ENCODE measurements around the gene WASL.

The WASL gene

DNA sequence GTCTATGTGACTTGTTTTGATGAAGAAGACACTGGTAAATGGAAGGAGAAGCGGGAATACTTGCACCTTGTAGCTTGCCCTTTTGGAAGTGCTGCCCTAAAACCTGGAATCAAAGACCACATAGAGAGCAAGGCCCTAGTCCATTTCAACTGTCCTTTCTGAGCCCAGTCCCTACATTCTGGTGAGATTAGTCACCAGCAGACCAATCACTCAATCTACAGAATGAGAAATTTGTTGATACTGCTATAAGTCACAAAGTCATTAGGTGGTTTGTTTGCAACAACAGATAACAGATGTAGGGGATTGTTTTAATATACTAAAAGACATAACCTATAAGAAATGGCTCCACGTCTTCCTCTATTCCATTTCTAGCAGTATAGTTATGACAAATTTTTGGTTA, 33.6 kb downstream of the WASL start:
- Mint-ChIP-seq H3K27ac (no peak overlapping the region), H3K9me3 (no peaks in the 10 kb centered on the region), H3K27me3 (no peaks in the 10 kb centered on the region), H3K4me3 (no peak overlapping the region), H3K36me3 (peaks cover 7 to 8% of the 10 kb centered on the region in 2 donors), H3K4me1 (peaks cover 14 to 39% of the 10 kb centered on the region in 2 donors)
- DNase-seq = no peak
- ATAC-seq (replicated peaks) = no peak

GRCh38 chr7:123714296-123715080, 34.3 kb downstream of the WASL start:
- Mint-ChIP-seq H3K4me1 (peaks cover 10 to 32% of the 10 kb centered on the region in 2 donors), H3K27me3 (no peaks in the 10 kb centered on the region), H3K27ac (no peak overlapping the region), H3K4me3 (no peak overlapping the region), H3K9me3 (no peaks in the 10 kb centered on the region), H3K36me3 (peaks cover 7 to 8% of the 10 kb centered on the region in 2 donors)
- no peak for DNase-seq
- ATAC-seq (replicated peaks) = no peak

DNA sequence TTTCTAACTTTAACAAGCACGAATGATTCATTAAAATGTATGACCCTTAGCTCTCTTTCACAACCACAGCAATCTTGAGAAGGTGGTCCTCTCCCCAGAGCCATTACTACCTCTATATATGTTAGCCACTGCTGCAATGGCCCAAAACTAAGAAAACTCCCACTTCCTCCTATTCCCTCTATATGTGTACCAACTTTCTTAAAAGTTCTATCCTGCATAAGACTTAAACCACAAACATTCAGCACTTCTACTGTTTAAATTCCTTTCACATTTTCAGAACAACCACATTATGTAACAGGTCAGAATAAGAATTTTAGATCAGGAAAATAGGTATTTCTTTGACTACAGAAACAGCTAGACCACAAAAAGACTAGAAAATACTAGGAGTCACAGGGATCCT, 36.2 kb downstream of the WASL start:
- no peaks in the 10 kb centered on the region for H3K27me3 Mint-ChIP-seq
- no peak for ATAC-seq (replicated peaks)
- H3K36me3 Mint-ChIP-seq = peaks cover 6 to 11% of the 10 kb centered on the region in 2 donors
- H3K9me3 Mint-ChIP-seq = no peaks in the 10 kb centered on the region
- H3K4me1 Mint-ChIP-seq = peaks cover 6 to 26% of the 10 kb centered on the region in 2 donors
- no peak for DNase-seq
- no peak overlapping the region for H3K4me3 Mint-ChIP-seq
- no peak overlapping the region for H3K27ac Mint-ChIP-seq

DNA sequence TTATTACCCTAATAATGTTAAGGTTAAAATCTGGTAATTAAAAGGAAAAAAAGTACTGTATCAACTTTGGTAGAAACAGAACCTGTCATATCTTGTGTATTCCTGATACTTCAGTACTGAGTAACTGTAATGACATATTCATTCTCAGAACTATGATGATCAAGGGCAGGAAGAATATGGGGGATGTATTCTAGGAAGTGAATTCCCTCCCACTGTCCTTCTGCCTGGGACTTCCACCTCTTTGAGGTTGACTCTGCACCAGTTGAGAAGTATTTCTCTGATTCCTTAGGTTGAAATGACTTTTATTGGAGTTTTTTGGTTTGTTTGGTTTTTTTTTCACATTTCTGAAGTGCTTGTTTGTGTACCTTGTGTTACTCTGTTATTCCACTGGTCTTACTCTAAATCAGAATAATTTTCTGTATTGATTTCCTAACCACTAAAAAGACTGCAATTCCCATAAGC, 36.9 kb downstream of the WASL start:
- Mint-ChIP-seq H3K36me3 (peaks cover 6 to 11% of the 10 kb centered on the region in 2 donors), H3K27me3 (no peaks in the 10 kb centered on the region), H3K4me3 (no peak overlapping the region), H3K27ac (no peak overlapping the region), H3K4me1 (peaks cover 6 to 26% of the 10 kb centered on the region in 2 donors), H3K9me3 (no peaks in the 10 kb centered on the region)
- DNase-seq (no peak), ATAC-seq (replicated peaks) (no peak)

DNA sequence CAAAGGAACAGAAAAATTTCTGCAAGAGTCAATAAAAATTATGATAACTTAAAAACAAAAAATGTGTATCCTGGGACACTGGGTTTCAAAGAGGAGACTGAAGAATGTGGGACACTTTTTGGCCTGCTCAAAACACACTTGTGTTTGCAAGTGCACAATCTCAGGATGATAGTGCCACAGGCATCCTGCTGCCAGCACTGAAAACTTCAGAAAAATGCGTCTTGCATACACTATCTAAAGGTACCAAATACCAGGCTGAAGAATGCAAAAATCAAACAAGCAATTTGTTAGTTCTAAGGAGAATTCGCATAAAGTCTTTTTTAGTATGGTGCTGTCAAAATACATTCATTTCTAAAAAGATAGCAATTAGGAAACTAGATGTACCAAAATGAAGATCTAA, 38.1 kb downstream of the WASL start:
- H3K4me1 Mint-ChIP-seq = peaks cover 6 to 26% of the 10 kb centered on the region in 2 donors
- H3K27ac Mint-ChIP-seq = no peak overlapping the region
- peaks cover 2 to 8% of the 10 kb centered on the region in 2 donors for H3K36me3 Mint-ChIP-seq
- H3K9me3 Mint-ChIP-seq = no peaks in the 10 kb centered on the region
- ATAC-seq (replicated peaks) (no peak), DNase-seq (no peak)
- no peak overlapping the region for H3K4me3 Mint-ChIP-seq
- H3K27me3 Mint-ChIP-seq = no peaks in the 10 kb centered on the region

DNA sequence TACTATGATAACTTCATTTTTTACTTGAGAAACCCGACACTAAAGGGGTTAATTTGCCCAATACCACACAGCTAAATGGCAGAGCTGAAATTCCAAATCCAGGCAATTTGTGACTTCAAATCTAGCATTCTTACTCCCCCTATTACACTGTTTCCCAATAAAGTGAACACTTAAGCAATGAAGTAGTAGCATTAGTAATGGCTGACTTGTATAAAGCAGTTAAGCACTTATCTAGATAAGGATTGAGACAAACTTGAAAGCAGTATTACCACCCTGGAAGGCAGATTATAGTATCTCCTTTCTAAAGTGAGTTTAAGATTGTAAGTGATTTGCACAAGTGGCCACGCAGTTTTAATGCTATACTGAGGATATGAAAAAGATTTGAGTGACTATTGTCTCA, 39.3 kb downstream of the WASL start:
- Mint-ChIP-seq H3K4me3 (no peak overlapping the region), H3K9me3 (no peaks in the 10 kb centered on the region), H3K27ac (no peak overlapping the region), H3K36me3 (peaks cover 3 to 8% of the 10 kb centered on the region in 2 donors), H3K27me3 (no peaks in the 10 kb centered on the region), H3K4me1 (peaks cover 4 to 21% of the 10 kb centered on the region in 2 donors)
- DNase-seq = no peak
- no peak for ATAC-seq (replicated peaks)

DNA sequence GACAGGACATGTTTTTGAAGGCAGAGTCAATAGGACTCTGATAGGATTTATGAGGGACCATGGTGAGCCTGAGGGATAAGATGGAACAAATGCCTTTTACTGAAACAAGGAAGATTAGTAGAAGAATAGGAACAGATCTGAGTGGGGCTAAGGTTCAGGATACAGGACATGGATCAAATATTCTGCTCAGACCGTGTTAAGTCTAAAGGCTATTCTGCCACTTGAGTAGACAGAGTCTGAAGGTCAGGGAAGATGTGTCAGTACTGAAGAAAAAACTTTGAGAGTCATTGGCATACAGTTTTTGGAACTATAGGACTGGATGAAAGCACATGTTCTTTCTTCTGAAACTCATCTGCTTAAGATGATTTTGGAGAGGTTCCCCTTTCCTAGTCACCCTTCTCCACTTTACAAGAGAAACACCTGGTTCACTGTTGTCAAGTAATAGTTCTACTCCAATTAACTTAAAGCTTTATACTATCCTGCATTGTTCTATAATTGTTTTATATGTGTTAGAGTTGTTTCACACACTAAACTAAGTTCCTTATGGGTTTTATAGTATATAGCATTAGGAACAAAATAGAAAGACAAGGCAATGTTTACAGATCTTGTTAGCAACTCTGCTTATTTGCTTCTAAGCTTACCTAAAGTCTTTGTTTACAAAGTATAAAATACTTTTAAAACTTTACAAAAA, 43.4 kb downstream of the WASL start:
- no peaks in the 10 kb centered on the region for H3K9me3 Mint-ChIP-seq
- peaks cover 6 to 11% of the 10 kb centered on the region in 2 donors for H3K36me3 Mint-ChIP-seq
- no peaks in the 10 kb centered on the region for H3K27me3 Mint-ChIP-seq
- no peak for DNase-seq
- no peak overlapping the region for H3K4me3 Mint-ChIP-seq
- H3K27ac Mint-ChIP-seq = no peak overlapping the region
- H3K4me1 Mint-ChIP-seq = no peaks in the 10 kb centered on the region
- ATAC-seq (replicated peaks) = no peak

- H3K4me1 Mint-ChIP-seq = no peaks in the 10 kb centered on the region
- no peaks in the 10 kb centered on the region for H3K27me3 Mint-ChIP-seq
- no peak for ATAC-seq (replicated peaks)
- H3K27ac Mint-ChIP-seq = no peak overlapping the region
- H3K36me3 Mint-ChIP-seq = peaks cover 16 to 18% of the 10 kb centered on the region in 2 donors
- DNase-seq = no peak
- H3K9me3 Mint-ChIP-seq = no peaks in the 10 kb centered on the region
- no peak overlapping the region for H3K4me3 Mint-ChIP-seq
These were observed 52.7 kb downstream of the WASL start for GRCh38 chr7:123695944-123696677.

- no peaks in the 10 kb centered on the region for H3K27me3 Mint-ChIP-seq
- H3K9me3 Mint-ChIP-seq = no peaks in the 10 kb centered on the region
- H3K27ac Mint-ChIP-seq = no peak overlapping the region
- no peak overlapping the region for H3K4me3 Mint-ChIP-seq
- H3K4me1 Mint-ChIP-seq = no peaks in the 10 kb centered on the region
- H3K36me3 Mint-ChIP-seq = peaks cover 14 to 18% of the 10 kb centered on the region in 2 donors
- ATAC-seq (replicated peaks) (no peak), DNase-seq (no peak)
These were observed 56.3 kb downstream of the WASL start for GRCh38 chr7:123692471-123692877.

GRCh38 chr7:123690550-123690949, 58.3 kb downstream of the WASL start:
- Mint-ChIP-seq H3K4me1 (no peaks in the 10 kb centered on the region), H3K36me3 (peaks cover 17 to 23% of the 10 kb centered on the region in 2 donors), H3K9me3 (no peaks in the 10 kb centered on the region), H3K27me3 (no peaks in the 10 kb centered on the region), H3K4me3 (no peak overlapping the region), H3K27ac (no peak overlapping the region)
- ATAC-seq (replicated peaks) (no peak), DNase-seq (no peak)

GRCh38 chr7:123689250-123689649, 59.6 kb downstream of the WASL start:
- Mint-ChIP-seq H3K27me3 (no peaks in the 10 kb centered on the region), H3K27ac (no peak overlapping the region), H3K4me1 (no peaks in the 10 kb centered on the region), H3K36me3 (peaks cover 16 to 22% of the 10 kb centered on the region in 2 donors), H3K4me3 (no peak overlapping the region), H3K9me3 (no peaks in the 10 kb centered on the region)
- DNase-seq (no peak), ATAC-seq (replicated peaks) (no peak)

- Mint-ChIP-seq H3K4me1 (no peaks in the 10 kb centered on the region), H3K9me3 (no peaks in the 10 kb centered on the region), H3K36me3 (peaks cover 16 to 29% of the 10 kb centered on the region in 2 donors), H3K27me3 (no peaks in the 10 kb centered on the region), H3K27ac (no peak overlapping the region), H3K4me3 (no peak overlapping the region)
- no peak for ATAC-seq (replicated peaks)
- no peak for DNase-seq
These were observed 61.1 kb downstream of the WASL start for GRCh38 chr7:123687727-123688126.

- Mint-ChIP-seq H3K4me1 (no peaks in the 10 kb centered on the region), H3K36me3 (peaks cover 11 to 23% of the 10 kb centered on the region in 2 donors), H3K4me3 (no peak overlapping the region), H3K27ac (no peak overlapping the region), H3K27me3 (no peaks in the 10 kb centered on the region), H3K9me3 (no peaks in the 10 kb centered on the region)
- ATAC-seq (replicated peaks) (no peak), DNase-seq (no peak)
These were observed 61.6 kb downstream of the WASL start for GRCh38 chr7:123687161-123687560.

GRCh38 chr7:123682690-123683089, 66.1 kb downstream of the WASL start:
- H3K36me3 Mint-ChIP-seq = peaks cover 9 to 19% of the 10 kb centered on the region in 2 donors
- no peaks in the 10 kb centered on the region for H3K9me3 Mint-ChIP-seq
- ATAC-seq (replicated peaks) = peak; percentile 50 to 53
- H3K27ac Mint-ChIP-seq = no peak overlapping the region
- DNase-seq = no peak
- H3K27me3 Mint-ChIP-seq = no peaks in the 10 kb centered on the region
- H3K4me3 Mint-ChIP-seq = no peak overlapping the region
- H3K4me1 Mint-ChIP-seq = no peaks in the 10 kb centered on the region

All from stimulated activated naive B cell treated with anti-CD40 and anti-IgM and Interleukin-4, amounts not matched to agents 10 μg/mL and 1 μg/mL and 100 μg/mL, for 72 hours (primary cell).